ENCODE measurements around the gene RARA. TPM values are rescaled to one million over a fixed set of nuclear protein-coding genes. Genes with fewer than 3 reads are reported as not detected.

The RARA gene
- total and polyA plus RNA-seq, 2 experiments from 2014 or later, result 7.4 to 15.9 TPM

DNA sequence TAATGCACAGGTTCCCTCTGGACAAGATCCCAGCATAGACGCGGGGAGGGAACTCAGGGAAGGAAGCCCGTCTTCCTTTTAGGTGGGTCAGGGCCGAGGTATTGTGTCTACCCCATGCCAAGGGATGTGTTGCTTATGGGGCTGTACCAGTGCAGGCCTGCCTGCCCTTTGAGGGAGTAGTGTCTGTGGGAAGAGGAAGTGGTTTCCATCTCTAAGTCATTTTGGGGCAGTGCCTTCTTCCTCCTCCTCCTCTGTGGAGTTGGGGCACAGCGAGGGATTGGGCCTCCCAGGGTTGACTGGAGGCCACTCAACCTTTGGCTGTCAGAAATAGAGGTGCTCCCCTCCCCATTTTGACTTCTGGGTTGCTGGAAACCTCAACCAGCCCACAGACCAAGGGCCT is 29.1 kb downstream of the RARA start:
- H3K27me3 ChIP-seq (ENCODE audit: insufficient read depth), result peaks cover 30% of the 10 kb centered on the region
- Mint-ChIP-seq H3K9me3 (no peaks in the 10 kb centered on the region), H3K4me3 (no peak overlapping the region), H3K27me3 (ENCODE audit: insufficient read depth, low read depth, poor library complexity) (peaks cover 38% of the 10 kb centered on the region), H3K4me1 (peaks cover 26% of the 10 kb centered on the region), H3K27ac (no peak overlapping the region), H3K36me3 (ENCODE audit: low read depth) (peaks cover 2% of the 10 kb centered on the region; the same call in 1 of the 3 replicates)
- H2AFZ ChIP-seq, result no peak overlapping the region
- ATAC-seq (no peak), DNase-seq (ENCODE audit: low spot score) (no peak)
- peaks cover 14% of the 10 kb centered on the region for H3K4me1 ChIP-seq (ENCODE audit: insufficient read depth)
- H3F3A ChIP-seq (replicated peaks; ENCODE audit: low read depth), result peaks cover 13% of the 10 kb centered on the region; the same call in 1 of the 2 replicates
- no peaks in the 10 kb centered on the region; the same call in 1 of the 2 replicates for H3K36me3 ChIP-seq (ENCODE audit: insufficient read depth)
- peaks cover 26% of the 10 kb centered on the region for H4K20me1 ChIP-seq (replicated peaks; ENCODE audit: insufficient read depth)
- TF ChIP-seq CREB1 (CRISPR knock-in tag; IDR thresholded peaks at IDR 0.05; ENCODE audit: low read depth) (no peak), EZH2phosphoT487 (IDR thresholded peaks at IDR 0.05; ENCODE audit: unreplicated experiment) (no peak), ZNF114 (CRISPR knock-in tag; IDR thresholded peaks at IDR 0.05) (no peak), POLR2AphosphoS5 (IDR thresholded peaks at IDR 0.05; ENCODE audit: low read depth) (no peak), STAT1 (IDR thresholded peaks at IDR 0.05; ENCODE audit: unreplicated experiment) (no peak), EZH2 (IDR thresholded peaks at IDR 0.05; ENCODE audit: low read depth, unreplicated experiment) (no peak), ZNF331 (CRISPR knock-in tag; IDR thresholded peaks at IDR 0.05; ENCODE audit: low read depth) (no peak), JUNB (IDR thresholded peaks at IDR 0.05; ENCODE audit: unreplicated experiment) (no peak), NANOG (IDR thresholded peaks at IDR 0.05; ENCODE audit: borderline replicate concordance) (no peak)
- TF ChIP-seq, protein P1, sequence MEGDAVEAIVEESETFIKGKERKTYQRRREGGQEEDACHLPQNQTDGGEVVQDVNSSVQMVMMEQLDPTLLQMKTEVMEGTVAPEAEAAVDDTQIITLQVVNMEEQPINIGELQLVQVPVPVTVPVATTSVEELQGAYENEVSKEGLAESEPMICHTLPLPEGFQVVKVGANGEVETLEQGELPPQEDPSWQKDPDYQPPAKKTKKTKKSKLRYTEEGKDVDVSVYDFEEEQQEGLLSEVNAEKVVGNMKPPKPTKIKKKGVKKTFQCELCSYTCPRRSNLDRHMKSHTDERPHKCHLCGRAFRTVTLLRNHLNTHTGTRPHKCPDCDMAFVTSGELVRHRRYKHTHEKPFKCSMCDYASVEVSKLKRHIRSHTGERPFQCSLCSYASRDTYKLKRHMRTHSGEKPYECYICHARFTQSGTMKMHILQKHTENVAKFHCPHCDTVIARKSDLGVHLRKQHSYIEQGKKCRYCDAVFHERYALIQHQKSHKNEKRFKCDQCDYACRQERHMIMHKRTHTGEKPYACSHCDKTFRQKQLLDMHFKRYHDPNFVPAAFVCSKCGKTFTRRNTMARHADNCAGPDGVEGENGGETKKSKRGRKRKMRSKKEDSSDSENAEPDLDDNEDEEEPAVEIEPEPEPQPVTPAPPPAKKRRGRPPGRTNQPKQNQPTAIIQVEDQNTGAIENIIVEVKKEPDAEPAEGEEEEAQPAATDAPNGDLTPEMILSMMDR (conservative IDR thresholded peaks at IDR 0.05; ENCODE audit: low read depth in 2 of 2), result no peak
- TF ChIP-seq, protein P2, sequence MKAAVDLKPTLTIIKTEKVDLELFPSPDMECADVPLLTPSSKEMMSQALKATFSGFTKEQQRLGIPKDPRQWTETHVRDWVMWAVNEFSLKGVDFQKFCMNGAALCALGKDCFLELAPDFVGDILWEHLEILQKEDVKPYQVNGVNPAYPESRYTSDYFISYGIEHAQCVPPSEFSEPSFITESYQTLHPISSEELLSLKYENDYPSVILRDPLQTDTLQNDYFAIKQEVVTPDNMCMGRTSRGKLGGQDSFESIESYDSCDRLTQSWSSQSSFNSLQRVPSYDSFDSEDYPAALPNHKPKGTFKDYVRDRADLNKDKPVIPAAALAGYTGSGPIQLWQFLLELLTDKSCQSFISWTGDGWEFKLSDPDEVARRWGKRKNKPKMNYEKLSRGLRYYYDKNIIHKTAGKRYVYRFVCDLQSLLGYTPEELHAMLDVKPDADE (IDR thresholded peaks at IDR 0.05), result no peak
- TF ChIP-seq, protein P3, sequence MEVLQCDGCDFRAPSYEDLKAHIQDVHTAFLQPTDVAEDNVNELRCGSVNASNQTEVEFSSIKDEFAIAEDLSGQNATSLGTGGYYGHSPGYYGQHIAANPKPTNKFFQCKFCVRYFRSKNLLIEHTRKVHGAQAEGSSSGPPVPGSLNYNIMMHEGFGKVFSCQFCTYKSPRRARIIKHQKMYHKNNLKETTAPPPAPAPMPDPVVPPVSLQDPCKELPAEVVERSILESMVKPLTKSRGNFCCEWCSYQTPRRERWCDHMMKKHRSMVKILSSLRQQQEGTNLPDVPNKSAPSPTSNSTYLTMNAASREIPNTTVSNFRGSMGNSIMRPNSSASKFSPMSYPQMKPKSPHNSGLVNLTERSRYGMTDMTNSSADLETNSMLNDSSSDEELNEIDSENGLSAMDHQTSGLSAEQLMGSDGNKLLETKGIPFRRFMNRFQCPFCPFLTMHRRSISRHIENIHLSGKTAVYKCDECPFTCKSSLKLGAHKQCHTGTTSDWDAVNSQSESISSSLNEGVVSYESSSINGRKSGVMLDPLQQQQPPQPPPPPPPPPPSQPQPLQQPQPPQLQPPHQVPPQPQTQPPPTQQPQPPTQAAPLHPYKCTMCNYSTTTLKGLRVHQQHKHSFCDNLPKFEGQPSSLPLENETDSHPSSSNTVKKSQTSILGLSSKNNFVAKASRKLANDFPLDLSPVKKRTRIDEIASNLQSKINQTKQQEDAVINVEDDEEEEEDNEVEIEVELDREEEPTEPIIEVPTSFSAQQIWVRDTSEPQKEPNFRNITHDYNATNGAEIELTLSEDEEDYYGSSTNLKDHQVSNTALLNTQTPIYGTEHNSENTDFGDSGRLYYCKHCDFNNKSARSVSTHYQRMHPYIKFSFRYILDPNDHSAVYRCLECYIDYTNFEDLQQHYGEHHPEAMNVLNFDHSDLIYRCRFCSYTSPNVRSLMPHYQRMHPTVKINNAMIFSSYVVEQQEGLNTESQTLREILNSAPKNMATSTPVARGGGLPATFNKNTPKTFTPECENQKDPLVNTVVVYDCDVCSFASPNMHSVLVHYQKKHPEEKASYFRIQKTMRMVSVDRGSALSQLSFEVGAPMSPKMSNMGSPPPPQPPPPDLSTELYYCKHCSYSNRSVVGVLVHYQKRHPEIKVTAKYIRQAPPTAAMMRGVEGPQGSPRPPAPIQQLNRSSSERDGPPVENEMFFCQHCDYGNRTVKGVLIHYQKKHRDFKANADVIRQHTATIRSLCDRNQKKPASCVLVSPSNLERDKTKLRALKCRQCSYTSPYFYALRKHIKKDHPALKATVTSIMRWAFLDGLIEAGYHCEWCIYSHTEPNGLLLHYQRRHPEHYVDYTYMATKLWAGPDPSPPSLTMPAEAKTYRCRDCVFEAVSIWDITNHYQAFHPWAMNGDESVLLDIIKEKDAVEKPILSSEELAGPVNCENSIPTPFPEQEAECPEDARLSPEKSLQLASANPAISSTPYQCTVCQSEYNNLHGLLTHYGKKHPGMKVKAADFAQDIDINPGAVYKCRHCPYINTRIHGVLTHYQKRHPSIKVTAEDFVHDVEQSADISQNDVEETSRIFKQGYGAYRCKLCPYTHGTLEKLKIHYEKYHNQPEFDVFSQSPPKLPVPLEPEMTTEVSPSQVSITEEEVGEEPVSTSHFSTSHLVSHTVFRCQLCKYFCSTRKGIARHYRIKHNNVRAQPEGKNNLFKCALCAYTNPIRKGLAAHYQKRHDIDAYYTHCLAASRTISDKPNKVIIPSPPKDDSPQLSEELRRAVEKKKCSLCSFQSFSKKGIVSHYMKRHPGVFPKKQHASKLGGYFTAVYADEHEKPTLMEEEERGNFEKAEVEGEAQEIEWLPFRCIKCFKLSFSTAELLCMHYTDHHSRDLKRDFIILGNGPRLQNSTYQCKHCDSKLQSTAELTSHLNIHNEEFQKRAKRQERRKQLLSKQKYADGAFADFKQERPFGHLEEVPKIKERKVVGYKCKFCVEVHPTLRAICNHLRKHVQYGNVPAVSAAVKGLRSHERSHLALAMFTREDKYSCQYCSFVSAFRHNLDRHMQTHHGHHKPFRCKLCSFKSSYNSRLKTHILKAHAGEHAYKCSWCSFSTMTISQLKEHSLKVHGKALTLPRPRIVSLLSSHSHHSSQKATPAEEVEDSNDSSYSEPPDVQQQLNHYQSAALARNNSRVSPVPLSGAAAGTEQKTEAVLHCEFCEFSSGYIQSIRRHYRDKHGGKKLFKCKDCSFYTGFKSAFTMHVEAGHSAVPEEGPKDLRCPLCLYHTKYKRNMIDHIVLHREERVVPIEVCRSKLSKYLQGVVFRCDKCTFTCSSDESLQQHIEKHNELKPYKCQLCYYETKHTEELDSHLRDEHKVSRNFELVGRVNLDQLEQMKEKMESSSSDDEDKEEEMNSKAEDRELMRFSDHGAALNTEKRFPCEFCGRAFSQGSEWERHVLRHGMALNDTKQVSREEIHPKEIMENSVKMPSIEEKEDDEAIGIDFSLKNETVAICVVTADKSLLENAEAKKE (CRISPR knock-in tag; IDR thresholded peaks at IDR 0.05), result no peak
- TF ChIP-seq, protein P4, sequence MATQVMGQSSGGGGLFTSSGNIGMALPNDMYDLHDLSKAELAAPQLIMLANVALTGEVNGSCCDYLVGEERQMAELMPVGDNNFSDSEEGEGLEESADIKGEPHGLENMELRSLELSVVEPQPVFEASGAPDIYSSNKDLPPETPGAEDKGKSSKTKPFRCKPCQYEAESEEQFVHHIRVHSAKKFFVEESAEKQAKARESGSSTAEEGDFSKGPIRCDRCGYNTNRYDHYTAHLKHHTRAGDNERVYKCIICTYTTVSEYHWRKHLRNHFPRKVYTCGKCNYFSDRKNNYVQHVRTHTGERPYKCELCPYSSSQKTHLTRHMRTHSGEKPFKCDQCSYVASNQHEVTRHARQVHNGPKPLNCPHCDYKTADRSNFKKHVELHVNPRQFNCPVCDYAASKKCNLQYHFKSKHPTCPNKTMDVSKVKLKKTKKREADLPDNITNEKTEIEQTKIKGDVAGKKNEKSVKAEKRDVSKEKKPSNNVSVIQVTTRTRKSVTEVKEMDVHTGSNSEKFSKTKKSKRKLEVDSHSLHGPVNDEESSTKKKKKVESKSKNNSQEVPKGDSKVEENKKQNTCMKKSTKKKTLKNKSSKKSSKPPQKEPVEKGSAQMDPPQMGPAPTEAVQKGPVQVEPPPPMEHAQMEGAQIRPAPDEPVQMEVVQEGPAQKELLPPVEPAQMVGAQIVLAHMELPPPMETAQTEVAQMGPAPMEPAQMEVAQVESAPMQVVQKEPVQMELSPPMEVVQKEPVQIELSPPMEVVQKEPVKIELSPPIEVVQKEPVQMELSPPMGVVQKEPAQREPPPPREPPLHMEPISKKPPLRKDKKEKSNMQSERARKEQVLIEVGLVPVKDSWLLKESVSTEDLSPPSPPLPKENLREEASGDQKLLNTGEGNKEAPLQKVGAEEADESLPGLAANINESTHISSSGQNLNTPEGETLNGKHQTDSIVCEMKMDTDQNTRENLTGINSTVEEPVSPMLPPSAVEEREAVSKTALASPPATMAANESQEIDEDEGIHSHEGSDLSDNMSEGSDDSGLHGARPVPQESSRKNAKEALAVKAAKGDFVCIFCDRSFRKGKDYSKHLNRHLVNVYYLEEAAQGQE (IDR thresholded peaks at IDR 0.05; ENCODE audit: unreplicated experiment), result no peak
- H3K79me2 ChIP-seq (replicated peaks; ENCODE audit: insufficient read depth), result 0 out of 2 replicates have a peak, but pooled peaks cover under 1% of the 10 kb centered on the region
- no peak overlapping the region for H3K27ac ChIP-seq (ENCODE audit: low read depth)
- no peak overlapping the region for H3K4me3 ChIP-seq
- no peak overlapping the region for H3K4me2 ChIP-seq
- H3K9me2 ChIP-seq (ENCODE audit: insufficient read depth), result no peaks in the 10 kb centered on the region
